Bronchial epithelial cell (primary cell): ENCODE measurements around the gene PPCS. TPM values are rescaled to one million over a fixed set of nuclear protein-coding genes. Genes with fewer than 3 reads are reported as not detected.

Experiments used
- DNase-seq: peaks from one replicate; pipeline ENCODE4 v3.0.0-alpha.2; 2010; ENCODE audit warnings: low read depth
- FAIRE-seq: peaks from 2 replicates; lab custom pipeline; 2011; peaks lifted over from hg19 to GRCh38; lab: Jason Lieb, UNC
- H3K27me3 ChIP-seq: 2 replicates; pipeline ENCODE4 v1.5.1; 2011; ENCODE audit warnings: low read length; ENCODE audit not compliant: control insufficient read depth, insufficient read depth
- H3K36me3 ChIP-seq: 2 replicates; pipeline ENCODE4 v1.5.1; 2011; ENCODE audit warnings: low read length; ENCODE audit not compliant: control insufficient read depth, insufficient read depth
- H3K4me3 ChIP-seq: 2 replicates; pipeline ENCODE4 v1.5.1; 2011; ENCODE audit warnings: mild to moderate bottlenecking, low read depth, low read length, control low read depth
- total RNA-seq: library from RNA; depleted of rRNA; stranded (reverse); fragments of >200 nt; gene quantifications from 2 replicates; pipeline ENCODE4 v1.2.1, GENCODE V29; 2014
- TF ChIP-seq, protein P1 (sequence below): IDR thresholded peaks from 2 replicates; pipeline ENCODE4 v1.5.1; 2011; ENCODE audit warnings: mild to moderate bottlenecking, moderate library complexity, low read length, control low read depth, inconsistent platforms; ENCODE audit not compliant: insufficient read depth, severe bottlenecking

Gene PPCS
- total RNA-seq, 1 donor from 2014 or later, result 34.8 TPM

DNA sequence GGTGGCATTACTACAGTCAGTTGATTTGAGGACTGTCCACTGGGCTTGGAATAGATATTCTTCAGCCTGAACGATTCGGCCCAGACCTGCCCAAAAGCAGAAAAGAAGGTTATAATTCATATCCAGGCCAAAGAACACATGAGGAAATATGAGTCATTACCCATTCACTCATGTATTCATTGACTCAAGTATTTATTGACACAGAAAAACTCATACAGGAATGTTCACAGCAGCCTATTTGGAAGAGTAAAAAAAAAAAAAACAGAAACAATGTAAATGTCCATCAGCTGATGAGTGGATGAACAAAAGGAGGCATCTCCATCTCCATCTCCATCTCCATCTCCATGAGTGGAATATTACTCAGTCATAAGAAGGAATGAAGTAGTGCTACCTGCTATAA is 16.4 kb upstream of the PPCS start:
- DNase-seq, result peak; percentile 96
- H3K36me3 ChIP-seq, result no peaks in the 10 kb centered on the region
- H3K4me3 ChIP-seq, result no peak overlapping the region
- no peak for FAIRE-seq
- TF ChIP-seq, protein P1, sequence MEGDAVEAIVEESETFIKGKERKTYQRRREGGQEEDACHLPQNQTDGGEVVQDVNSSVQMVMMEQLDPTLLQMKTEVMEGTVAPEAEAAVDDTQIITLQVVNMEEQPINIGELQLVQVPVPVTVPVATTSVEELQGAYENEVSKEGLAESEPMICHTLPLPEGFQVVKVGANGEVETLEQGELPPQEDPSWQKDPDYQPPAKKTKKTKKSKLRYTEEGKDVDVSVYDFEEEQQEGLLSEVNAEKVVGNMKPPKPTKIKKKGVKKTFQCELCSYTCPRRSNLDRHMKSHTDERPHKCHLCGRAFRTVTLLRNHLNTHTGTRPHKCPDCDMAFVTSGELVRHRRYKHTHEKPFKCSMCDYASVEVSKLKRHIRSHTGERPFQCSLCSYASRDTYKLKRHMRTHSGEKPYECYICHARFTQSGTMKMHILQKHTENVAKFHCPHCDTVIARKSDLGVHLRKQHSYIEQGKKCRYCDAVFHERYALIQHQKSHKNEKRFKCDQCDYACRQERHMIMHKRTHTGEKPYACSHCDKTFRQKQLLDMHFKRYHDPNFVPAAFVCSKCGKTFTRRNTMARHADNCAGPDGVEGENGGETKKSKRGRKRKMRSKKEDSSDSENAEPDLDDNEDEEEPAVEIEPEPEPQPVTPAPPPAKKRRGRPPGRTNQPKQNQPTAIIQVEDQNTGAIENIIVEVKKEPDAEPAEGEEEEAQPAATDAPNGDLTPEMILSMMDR, result no peak
- no peaks in the 10 kb centered on the region for H3K27me3 ChIP-seq

DNA sequence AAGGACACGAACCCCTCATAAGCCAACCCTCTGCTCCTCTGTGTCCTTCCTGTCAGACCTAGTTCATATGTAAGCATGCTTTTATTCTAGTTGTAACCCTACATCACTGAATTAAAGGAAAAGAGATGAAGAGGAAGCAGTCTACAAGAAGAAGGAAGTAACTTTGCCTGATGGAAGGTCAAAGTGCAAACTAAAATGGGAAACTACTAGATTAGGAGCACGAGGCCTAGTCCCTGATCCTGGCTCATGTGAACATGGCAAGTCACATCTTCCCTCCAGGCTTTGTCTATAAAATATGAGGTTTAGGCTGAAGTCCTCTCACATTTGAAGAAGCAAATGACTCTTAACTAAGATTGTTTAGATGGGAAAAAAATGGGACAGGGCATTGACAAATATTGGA is 13.7 kb upstream of the PPCS start:
- Histone ChIP-seq H3K4me3 (no peak overlapping the region), H3K27me3 (no peaks in the 10 kb centered on the region), H3K36me3 (no peaks in the 10 kb centered on the region)
- TF ChIP-seq, protein P1, result no peak
- FAIRE-seq (peak; percentile 72), DNase-seq (no peak)

DNA sequence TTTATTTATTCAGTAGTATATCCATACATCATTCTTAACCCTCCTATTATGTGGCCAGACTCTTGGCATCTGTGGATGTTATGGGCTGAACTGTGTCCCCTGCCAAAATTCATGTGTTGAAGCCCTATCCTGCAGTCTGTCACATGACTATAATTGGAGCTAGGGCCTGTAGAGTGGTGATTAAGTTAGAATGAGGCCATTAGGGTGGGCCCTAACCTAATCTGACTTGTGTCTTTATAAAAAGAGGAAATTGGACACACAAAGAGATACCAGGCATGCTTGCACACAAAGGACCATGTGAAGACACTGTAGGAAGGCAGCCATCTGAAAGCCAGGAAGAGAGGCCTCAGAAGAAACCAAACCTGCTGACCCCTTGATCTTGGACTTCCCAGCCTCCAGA is 7.1 kb upstream of the PPCS start:
- Histone ChIP-seq H3K4me3 (no peak overlapping the region), H3K27me3 (no peaks in the 10 kb centered on the region), H3K36me3 (no peaks in the 10 kb centered on the region)
- TF ChIP-seq, protein P1, result no peak
- DNase-seq (no peak), FAIRE-seq (no peak)

DNA sequence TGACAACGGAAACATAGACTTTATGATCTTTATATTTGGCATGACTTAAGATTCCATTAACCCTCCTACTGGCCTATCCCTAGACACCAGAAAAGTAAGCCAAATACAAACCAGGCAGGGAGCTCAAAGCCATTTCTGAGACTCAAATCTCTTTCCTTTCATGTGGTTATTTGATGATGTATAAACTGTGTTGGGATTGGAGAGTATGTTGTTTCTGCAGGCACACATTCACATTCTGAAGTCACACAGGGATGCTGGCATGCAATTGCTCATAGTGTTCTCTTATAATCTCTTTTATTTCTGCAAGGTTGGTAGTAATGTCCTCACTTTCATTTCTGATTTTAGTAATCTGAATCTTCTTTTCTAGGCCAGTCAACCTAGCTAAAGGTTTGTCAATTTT is 6.3 kb upstream of the PPCS start:
- TF ChIP-seq, protein P1, result no peak
- FAIRE-seq (peak; percentile 68), DNase-seq (no peak)
- no peaks in the 10 kb centered on the region for H3K27me3 ChIP-seq
- no peak overlapping the region for H3K4me3 ChIP-seq
- no peaks in the 10 kb centered on the region for H3K36me3 ChIP-seq

DNA sequence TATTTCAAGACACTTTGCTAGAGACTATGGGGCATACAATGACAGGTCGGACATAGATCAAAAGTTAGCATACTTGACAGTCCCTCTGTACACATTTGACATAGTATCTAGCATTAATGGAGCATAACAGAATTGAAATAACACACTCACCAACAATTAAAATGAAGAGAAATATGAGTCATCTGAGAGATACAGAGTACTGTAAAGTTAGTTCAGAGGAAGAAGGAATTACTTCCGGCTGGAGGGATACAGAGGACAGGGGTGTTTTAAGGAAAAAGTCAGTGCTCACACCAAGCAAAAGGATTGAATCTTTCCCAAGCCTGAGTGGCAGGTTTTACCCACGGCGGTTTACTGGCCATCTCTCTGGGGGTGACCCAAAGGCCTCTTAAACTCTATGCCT is 3.0 kb upstream of the PPCS start:
- no peak overlapping the region for H3K4me3 ChIP-seq
- TF ChIP-seq, protein P1, result no peak
- no peaks in the 10 kb centered on the region for H3K36me3 ChIP-seq
- H3K27me3 ChIP-seq, result no peaks in the 10 kb centered on the region
- FAIRE-seq (no peak), DNase-seq (no peak)

DNA sequence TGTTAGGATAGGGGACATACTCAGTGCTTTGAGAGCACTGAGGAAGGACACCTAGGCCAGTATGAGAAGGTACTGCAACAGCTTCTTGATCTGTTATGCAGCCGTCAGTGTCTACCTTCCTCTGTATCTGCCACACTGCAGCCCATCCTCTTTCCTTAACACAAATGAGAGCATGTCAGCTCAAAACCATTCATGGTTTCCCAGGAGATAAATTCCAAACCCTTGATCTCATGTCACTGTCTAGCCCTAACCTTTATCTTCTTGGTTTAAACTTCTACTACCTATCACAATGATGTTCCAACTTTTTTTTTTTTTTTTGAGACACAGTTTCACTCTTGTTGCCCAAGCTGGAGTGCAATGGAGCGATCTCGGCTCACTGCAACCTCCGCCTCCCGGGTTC is 1.9 kb upstream of the PPCS start:
- FAIRE-seq (no peak), DNase-seq (no peak)
- no peak overlapping the region for H3K4me3 ChIP-seq
- peaks cover 2% of the 10 kb centered on the region for H3K36me3 ChIP-seq
- H3K27me3 ChIP-seq, result no peaks in the 10 kb centered on the region
- TF ChIP-seq, protein P1, result no peak
